NCI-H774 (cell line): ENCODE results near the gene ADPRHL1.

Experiments used
- DNase-seq: peaks from one replicate; lab custom pipeline; 2025; lab: John Stamatoyannopoulos, UW

ADPRHL1 gene

DNA sequence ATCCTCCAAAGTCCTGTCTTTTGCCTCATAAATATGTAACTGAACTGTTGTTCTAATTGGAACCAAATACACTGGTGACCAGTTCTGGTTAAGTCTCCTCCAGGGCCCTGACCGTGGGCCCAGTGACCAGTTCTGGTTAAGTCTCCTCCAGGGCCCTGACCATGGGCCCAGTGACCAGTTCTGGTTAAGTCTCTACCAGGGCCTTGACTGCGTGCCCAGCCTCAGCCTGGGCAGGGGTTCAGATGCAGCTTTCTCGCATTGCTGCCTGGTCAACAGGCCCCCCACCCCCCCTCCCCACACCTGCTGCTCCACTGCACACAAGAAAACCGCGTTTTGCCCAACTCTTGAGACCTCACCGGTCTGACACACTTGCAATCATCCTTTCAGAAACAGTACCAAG, 85.5 kb downstream of the ADPRHL1 start:
- no peak for DNase-seq

DNA sequence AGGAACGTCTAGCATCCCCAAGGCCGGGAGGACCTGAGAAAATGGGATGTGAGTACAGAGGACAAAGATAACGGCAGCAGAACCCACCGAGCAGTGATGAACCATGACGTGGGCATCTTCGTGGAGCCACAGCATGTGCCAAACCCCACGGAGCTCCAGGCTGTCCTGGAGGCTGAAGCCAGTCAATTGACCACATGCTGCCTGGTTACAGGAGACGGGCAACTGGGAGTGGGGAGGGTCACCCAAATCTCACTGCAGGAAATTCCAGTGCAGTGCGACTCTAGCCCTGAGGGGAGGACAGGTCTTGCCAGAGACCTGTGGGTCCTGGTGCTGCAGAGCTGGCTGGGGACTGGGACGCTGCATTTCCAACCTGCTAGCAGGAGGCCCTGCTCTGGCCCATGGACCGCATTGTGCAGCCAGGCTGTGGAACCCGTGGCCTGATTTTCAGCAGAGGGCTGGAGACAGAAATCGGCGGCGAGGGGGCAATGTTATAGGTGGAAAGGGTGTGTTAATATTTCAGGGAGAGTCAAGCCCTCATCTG, 86.2 kb downstream of the ADPRHL1 start:
- no peak for DNase-seq

DNA sequence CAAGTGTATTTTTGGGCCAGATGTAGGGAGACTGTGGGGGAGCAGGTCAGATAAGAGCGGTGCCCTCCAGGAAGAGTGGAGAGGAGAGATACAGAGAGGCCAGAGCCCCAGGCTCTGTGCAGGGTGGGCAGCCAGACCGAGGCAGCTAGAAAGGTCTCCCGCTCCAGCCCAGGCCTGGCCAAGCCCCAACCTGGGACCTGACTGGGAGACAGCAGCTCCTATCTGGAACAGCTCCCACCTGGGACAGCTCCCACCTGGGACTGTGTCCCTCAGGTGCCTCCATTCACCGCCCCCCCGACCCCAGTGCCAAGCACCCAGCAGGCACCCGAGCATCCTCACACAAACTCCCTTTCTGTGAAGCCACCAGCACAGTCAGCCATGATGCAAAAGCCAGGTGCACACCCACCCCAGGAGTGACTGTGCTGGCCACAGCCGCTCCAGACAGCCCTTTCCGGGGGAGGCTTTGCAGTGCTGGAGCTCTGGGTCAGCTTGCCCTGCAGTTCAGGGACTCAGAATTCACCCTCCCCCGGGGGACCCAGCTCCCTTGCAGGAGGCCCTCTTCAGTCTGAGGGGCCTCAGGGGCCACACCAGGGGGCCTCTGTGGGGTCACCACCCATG, 87.2 kb downstream of the ADPRHL1 start:
- no peak for DNase-seq

DNA sequence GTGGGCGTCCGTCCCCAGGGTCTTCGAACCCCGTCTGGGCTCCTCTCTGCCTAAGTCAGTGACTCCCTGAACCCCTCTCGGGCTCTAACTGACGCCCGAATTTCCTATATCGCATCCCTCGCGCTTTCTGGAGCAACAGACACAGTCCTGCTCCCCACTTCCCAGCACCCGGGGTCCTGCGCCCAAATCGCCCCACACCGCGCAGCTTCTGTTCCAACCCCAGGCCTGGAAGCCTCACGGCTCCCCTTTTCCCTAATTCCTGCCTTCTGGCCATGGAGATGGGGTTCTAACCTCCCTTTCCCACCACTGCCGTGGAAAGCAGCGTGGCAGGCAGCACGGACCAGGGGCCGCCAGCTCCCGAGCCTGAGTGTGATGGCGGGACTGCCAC, 87.7 kb downstream of the ADPRHL1 start:
- DNase-seq, result no peak

DNA sequence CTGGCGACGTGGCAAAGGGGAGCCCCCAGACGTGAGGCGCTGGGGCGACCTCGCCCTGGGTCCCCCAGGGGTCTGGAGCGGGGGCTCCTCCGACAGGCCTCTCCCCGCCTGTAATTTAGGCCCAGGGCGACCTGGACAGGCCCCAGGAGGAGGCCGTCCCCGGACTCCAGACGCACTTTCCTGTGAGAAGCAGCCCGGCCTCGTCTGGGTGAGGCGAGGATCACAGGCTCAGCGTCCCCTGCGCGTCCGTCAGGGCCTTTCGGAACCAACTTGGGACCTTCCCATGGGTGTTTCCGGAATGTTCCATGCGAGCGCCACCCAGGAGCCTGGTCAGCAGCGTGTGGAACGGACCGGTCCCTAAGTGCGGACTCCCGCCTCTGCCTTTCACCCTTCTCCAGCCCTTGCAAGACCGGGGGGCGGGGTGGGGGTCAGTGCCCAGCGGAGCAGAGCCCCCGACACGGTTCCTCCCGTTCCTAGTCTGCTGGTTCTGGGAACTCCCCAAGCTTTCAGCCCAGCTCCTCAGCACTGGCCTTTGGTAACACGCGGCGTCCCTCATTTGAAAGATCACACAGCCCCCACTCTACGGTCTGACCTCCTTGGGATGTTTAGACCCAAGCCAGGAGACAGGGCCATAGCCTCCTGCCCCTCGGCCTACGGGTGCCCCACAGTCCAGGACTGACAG, 88.2 kb downstream of the ADPRHL1 start:
- DNase-seq, result no peak

DNA sequence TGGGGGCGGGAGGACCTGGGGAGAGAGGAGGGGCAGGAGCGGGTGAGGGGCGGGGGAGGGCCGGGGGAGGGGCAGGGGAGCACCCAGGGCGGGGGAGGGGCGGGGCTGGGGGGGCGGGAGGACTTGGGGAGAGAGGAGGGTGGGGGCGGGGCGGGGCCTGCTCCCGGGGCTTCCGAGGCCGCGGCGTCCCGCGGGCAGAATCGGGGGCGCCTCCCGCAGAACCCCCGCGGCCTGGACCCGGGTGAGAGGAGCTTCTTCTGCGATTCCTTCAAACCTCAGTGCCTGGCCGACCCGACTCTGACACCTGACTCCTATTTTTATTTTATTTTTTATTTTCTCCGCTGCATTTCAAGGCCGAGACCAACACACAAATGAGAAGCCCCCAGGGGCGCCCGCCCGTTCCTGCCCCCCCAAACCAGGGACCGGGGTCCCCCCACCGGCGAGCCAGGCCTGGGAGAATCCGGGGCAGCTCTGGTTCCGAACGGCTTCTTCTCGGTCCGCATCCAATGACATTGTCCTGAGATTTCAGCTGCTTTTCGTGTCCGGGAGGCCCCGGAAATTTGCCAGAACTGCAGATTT, 88.9 kb downstream of the ADPRHL1 start:
- no peak for DNase-seq

DNA sequence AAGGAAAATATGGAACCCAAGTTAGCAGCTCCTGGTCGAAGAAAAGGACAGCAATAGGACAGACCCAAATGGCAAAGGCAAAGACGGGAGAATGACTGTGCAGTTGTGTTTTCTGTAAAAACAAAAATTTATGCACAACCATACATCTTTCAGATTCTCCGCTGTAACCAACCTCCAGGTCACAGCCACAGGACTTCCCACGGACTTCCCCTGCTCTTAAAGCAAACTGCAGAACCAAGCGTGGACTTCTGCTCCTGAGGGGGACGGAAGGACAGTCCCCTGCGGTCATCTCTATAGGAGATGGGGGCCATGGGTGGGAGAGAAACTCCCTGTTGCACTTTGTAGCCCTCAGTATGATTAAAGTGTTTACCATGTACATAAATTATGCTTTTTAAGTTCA, 91.9 kb downstream of the ADPRHL1 start:
- no peak for DNase-seq

DNA sequence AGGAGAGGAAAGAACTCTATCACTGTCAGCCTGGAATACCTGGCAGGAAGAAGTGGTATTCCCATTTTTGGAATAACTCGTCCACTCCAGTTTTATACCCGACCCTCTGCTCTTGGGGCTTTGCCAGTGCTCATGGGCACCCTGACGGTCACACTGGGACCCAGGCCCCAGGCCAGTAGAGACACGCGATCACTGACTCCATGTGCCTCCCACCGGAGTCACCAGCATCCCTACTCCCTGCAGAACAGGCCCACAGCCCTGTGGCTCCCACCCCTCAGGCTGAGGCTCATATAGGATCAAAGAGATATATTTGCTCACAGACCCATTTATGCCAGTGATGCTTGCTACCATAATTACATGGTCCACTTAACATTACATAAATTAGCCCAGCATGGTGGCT, 92.8 kb downstream of the ADPRHL1 start:
- DNase-seq, result no peak

DNA sequence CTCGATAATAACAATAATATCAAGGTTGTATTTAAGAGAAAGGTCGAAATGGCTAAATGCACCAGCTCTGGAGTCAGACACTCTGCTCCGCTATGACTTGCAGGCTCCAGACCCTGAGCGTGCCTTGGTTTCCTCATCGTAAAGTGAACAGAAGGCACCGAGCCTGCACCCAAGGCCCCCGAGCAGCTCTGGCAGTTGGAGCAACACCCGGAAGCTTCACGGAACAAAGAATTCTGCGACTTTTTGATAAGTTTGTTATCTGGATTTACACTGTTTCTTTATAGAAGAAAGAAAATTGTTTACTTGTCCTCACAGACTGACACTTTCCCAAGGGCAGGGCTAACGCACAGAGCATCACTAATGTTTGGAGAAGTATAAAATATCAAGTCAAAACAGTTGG, 93.7 kb downstream of the ADPRHL1 start:
- DNase-seq, result no peak

DNA sequence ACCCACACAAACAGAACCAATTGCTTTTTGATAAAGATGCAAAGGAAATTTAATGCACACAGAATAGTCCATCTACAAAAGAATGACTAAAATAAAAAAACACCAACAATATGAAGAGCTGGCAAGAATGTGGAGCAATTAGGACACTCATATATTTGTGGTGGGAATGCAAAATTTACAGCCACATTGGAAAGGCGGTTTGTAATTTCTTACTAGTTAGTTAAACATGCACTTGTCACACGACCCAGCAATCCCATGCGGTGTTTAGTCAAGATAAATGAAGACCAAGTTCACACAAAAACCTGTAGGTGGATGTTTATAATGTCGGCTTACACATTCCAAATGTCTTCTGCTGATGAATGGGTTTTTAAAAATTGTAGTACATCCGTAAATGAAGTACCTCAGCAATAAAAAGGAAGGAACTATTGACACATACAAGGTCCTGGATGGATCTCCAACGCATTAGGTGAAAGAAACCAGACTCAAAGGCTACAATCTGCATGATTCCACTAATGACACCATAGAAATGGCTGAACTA, 94.6 kb downstream of the ADPRHL1 start:
- no peak for DNase-seq

DNA sequence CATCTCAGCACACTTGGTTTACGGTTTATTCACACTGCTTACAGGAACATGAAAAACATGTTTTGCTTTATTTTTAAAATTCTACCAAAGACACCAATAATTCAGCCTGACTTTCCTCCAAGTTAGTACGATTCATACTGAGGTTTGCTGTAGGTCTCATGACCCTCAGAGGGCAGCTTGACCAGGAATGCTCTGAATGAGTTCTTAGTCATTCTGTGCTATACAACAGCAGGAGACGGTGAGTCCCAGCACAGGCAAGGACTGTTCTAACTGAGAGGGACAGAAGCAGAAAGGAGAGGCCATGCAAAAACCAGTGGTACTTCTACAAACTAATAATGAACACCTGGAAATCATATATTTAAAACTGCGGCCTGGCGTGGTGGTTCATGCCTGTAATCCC, 95.8 kb downstream of the ADPRHL1 start:
- no peak for DNase-seq

DNA sequence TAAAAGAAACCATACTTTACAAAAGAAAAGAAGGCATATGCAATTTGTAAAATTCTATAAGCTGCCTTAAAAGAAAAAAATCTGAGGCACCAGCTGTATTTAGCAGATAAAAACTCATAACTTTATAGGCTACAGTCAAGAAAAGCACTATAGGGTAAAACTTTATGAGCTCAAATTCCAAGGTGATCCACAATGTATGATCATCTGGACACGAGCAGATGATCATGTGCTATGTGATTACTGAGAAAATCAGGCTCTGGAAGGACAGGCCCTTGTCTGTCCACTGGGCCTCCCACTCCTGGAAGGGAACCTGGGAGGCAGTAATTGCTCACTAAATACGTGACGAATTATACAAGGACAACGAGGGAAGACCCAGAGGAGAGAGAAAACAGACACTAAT, 96.7 kb downstream of the ADPRHL1 start:
- no peak for DNase-seq

DNA sequence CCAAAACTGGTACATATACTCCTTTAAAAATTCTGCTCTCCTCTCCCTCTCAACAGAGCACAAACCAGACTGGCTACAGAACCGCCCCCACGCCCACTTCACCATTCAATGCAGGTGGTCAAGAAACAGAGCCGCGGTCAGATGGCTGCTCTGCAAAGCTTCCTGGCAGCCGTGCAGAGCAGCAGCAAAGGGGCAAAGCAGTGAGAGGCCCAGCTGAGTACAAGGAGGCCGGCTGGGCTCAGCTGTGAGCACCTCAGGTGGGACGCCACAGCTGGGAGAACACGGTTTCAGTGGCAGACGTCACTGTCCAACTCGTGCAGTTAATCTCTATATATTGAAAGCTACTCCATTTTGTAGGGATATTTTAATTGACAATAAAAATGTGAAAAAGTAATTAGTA, 97.7 kb downstream of the ADPRHL1 start:
- DNase-seq, result no peak

DNA sequence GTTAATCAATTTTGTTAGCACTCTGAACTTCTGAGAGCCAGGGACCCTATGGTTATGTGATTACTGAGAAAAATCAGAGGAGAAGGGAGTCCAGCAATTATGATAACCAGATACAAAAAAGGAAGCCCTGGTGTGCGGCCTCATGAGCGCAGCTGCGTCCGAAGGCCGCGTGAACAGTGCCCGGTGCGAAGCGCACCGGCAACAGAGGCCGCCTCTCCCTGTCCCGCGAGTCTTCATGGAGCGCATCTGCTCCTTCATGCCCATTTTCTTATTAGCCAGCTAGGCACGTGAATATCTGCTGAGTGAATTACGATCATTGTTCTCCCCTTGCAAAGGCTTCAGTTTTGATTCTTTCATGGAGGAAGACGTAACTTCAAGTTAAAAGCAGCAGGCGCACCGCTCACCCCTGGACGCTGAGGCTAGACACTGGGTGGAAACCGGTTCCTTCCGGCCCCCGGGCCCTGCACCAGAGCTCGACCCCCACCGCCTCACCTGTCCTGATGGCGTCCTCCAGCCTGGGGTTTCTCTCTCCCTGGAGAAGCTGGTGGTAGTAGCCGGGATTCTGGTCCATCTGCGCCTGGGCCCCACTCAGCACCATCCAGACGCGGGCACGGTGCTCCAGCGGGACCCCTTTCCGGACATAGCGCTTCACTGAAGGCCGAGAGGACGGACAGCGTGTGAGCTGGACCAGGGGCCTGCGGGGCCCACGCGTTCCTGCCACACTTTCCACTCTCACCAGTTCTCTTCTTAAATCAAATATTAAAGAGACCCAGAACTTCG, 98.3 kb downstream of the ADPRHL1 start:
- no peak for DNase-seq

DNA sequence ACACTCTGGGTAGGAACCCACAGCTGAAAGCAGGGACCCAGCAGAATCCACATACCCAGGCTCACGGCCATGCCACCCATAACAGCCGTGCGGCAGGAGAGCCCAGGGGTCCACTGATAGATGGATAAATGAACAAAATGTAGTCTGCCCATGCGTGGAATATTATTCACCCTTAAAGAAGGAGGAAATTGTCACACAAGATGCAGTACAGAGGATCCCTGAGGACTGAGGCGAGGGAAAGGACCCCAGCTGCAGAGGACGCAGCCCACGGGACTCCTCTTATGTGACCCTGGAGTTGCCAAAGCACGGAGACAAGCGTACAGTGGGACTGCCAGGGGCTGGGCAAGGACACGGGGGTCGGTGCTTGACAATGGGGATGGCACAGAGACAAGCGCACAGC, 100.0 kb downstream of the ADPRHL1 start:
- no peak for DNase-seq

DNA sequence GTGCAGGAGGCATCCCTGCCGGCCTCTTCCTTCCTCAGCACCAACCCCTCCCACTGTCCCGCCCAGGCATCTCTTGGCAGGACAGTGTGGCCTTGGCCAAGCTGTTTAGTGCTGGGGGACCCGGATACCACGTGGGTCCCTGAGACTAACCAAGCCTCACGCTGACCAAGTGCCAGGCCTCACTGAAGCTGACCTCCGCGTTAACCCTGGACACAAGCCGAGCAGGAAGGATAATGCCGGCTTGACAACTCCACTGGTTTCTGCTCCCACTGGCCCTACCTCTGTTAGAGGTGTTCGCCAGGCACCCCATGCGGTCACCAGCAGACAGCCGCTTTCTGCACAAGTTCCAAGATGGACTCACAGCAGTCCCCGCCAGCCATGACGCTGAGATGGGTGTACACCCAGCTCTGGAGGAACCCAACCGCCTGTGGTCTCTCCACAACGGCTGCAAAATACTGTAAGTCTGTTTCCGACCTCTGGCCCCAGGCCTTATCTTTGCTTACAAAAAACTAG, 101.7 kb downstream of the ADPRHL1 start:
- DNase-seq, result no peak

DNA sequence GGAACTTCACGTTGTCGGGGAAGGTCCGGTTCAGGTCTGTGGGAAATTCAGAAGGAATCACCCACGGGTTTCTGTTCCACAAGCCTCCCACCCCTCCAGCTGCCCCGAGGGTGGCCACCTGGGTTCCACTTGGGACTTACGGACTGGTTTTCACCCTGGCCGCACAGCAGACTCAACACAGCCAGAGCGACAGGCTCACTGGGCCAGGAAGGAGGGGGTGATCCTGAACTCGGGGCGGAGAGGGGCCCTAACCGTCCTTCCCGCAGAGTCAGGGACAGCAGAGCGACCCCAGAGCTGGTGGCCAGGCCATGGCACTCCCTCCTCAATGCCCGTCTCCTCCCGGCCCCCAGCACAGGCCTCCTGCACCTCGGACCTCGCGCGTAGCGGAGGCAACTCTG, 102.4 kb downstream of the ADPRHL1 start:
- no peak for DNase-seq

DNA sequence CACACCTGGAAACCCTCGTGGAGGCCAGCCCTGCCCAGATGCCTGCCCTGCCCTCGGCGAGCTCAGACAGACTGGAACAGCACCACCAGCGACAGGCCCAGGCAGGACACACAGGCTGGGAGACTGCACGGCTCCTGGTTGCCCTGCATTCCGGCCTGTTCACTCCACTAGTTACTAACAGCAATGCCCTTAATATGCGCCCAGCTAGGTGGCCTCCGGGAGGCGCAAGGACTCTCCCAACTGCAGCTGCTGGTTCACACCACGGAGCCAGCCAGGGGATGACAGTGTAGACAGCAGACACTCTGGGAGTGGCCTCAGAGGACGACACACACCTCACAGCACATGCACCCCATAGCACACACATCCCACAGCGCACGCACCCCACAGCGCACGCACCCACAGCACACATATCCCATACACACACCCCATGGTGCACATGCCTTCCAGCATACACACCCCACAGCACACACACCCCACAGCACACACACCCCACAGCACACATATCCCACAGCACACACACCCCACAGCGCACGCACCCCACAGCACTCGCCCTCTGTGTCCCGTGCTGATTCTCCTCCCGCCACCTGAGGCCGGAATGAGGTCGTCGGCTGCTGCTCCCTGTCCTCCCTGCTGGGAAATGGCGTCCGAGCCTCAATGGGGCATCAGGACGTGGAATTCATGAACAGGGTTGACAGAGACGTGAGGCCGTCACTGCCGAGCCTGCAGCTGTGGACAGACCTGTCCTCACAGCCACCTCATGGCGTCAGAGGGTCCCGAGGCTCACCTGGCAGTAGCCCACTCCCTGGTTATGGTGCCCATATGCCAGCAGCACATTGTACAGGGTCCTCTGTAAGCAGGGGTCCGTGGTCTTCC, 103.0 kb downstream of the ADPRHL1 start:
- DNase-seq, result no peak
